Vagina (tissue), 2 donors: ENCODE results near the gene IL1R2. TPM values are rescaled to one million over a fixed set of nuclear protein-coding genes. Genes with fewer than 3 reads are reported as not detected.

Experiments
- DNase-seq, 2 donors: peaks; one replicate each; pipeline ENCODE4 v3.0.0-alpha.2; 2017; ENCODE audit errors: extremely low spot score in 2 of 2
- H3K27ac ChIP-seq: fragments of 200-600 bp; sonication (generic); one replicate; pipeline ENCODE4 v1.5.1; 2019
- H3K27me3 ChIP-seq: fragments of 200-600 bp; sonication (generic); one replicate; pipeline ENCODE4 v1.5.1; 2019
- H3K36me3 ChIP-seq, 2 donors: fragments of 200-600 bp; sonication (generic); one replicate each; pipeline ENCODE4 v1.5.1; 2017 to 2019
- H3K4me1 ChIP-seq: fragments of 200-600 bp; sonication (generic); one replicate; pipeline ENCODE4 v1.5.1; 2019
- H3K4me3 ChIP-seq, 2 donors: fragments of 200-600 bp; sonication (generic); 1 replicate in 1 of 2; 2 replicates in 1 of 2; pipeline ENCODE4 v1.5.1; 2016 to 2019
- H3K9me3 ChIP-seq: fragments of 200-600 bp; sonication (generic); one replicate; pipeline ENCODE4 v1.5.1; 2019
- CTCF ChIP-seq, 3 experiments: fragments of 450-650 bp in 2 of 3; fragments of 200-600 bp in 1 of 3; sonication (generic) in 1 of 3; IDR thresholded peaks; one replicate each; pipeline ENCODE4 v1.5.1; 2017 to 2019; ENCODE audit warnings: antibody characterized with exemption in 3 of 3, mild to moderate bottlenecking in 2 of 3, moderate library complexity in 2 of 3
- POLR2A ChIP-seq, 2 donors: fragments of 450-650 bp; IDR thresholded peaks; one replicate each; pipeline ENCODE4 v1.6.1; 2017; ENCODE audit warnings: antibody characterized with exemption in 2 of 2, mild to moderate bottlenecking in 2 of 2, moderate library complexity in 2 of 2
- POLR2AphosphoS5 ChIP-seq, 2 donors: sonication (generic); formaldehyde crosslinking; IDR thresholded peaks; one replicate each; pipeline ENCODE4 v1.9.0; 2017; ENCODE audit warnings: antibody characterized with exemption in 2 of 2, mild to moderate bottlenecking in 2 of 2, low read depth in 1 of 2; ENCODE audit not compliant: insufficient read depth in 1 of 2
- intact Hi-C: fragments of 100-400 bp; cut with DNase I; formaldehyde crosslinking; loops from one replicate; pipeline ENCODE4 v1.15.1; 2023
- total RNA-seq: library from RNA; depleted of rRNA; stranded (reverse); fragments of >200 nt; gene quantifications from one replicate; pipeline ENCODE4 v1.2.3, GENCODE V29; 2016

IL1R2 gene
- total RNA-seq, 1 donor from 2014 or later = 63.3 TPM

GRCh38 chr2:102073168-102073724 lies 81.5 kb downstream of the IL1R2 start:
- intact Hi-C loops = no loop called here
- TF ChIP-seq CTCF (IDR thresholded peaks at IDR 0.05) = no peak
- TF ChIP-seq POLR2A (IDR thresholded peaks at IDR 0.05) = no peak
- TF ChIP-seq POLR2AphosphoS5 (IDR thresholded peaks at IDR 0.05; ENCODE audit: insufficient read depth in 1 of 2, low read depth in 1 of 2) = no peak

GRCh38 chr2:102074152-102074783 lies 82.5 kb downstream of the IL1R2 start:
- no peaks in the 10 kb centered on the region for H3K27me3 ChIP-seq
- intact Hi-C loops = no loop called here
- TF ChIP-seq CTCF (IDR thresholded peaks at IDR 0.05) (no peak), POLR2AphosphoS5 (IDR thresholded peaks at IDR 0.05; ENCODE audit: insufficient read depth in 1 of 2, low read depth in 1 of 2) (no peak), POLR2A (IDR thresholded peaks at IDR 0.05) (no peak)
- H3K27ac ChIP-seq = no peak overlapping the region
- H3K4me3 ChIP-seq = no peak overlapping the region
- peaks cover 14% of the 10 kb centered on the region for H3K4me1 ChIP-seq
- DNase-seq = no peak
- no peaks in the 10 kb centered on the region for H3K9me3 ChIP-seq
- H3K36me3 ChIP-seq = no peaks in the 10 kb centered on the region

More at GRCh38 chr2:102073168-102073724, 81.5 kb downstream of the IL1R2 start:
- Histone ChIP-seq H3K4me1 (peaks cover 14% of the 10 kb centered on the region), H3K27ac (no peak overlapping the region), H3K9me3 (no peaks in the 10 kb centered on the region), H3K27me3 (no peaks in the 10 kb centered on the region), H3K4me3 (no peak overlapping the region), H3K36me3 (no peaks in the 10 kb centered on the region)
- no peak for DNase-seq

- no peaks in the 10 kb centered on the region for H3K36me3 ChIP-seq
- no peaks in the 10 kb centered on the region for H3K27me3 ChIP-seq
- no peaks in the 10 kb centered on the region for H3K9me3 ChIP-seq
- TF ChIP-seq CTCF (IDR thresholded peaks at IDR 0.05) = no peak
- no peak for TF ChIP-seq POLR2AphosphoS5 (IDR thresholded peaks at IDR 0.05; ENCODE audit: insufficient read depth in 1 of 2, low read depth in 1 of 2)
- TF ChIP-seq POLR2A (IDR thresholded peaks at IDR 0.05) = no peak
- peaks cover 3% of the 10 kb centered on the region for H3K4me1 ChIP-seq
- no peak overlapping the region for H3K27ac ChIP-seq
- no peak overlapping the region for H3K4me3 ChIP-seq
- DNase-seq = no peak
- intact Hi-C loops = no loop called here
These were observed 83.7 kb downstream of the IL1R2 start for GRCh38 chr2:102075479-102075878.

GRCh38 chr2:102076512-102076911 lies 84.8 kb downstream of the IL1R2 start:
- DNase-seq = no peak
- intact Hi-C loops = no loop called here
- Histone ChIP-seq H3K9me3 (no peaks in the 10 kb centered on the region), H3K36me3 (no peaks in the 10 kb centered on the region), H3K27me3 (no peaks in the 10 kb centered on the region), H3K27ac (no peak overlapping the region), H3K4me3 (no peak overlapping the region), H3K4me1 (no peaks in the 10 kb centered on the region)
- TF ChIP-seq POLR2AphosphoS5 (IDR thresholded peaks at IDR 0.05; ENCODE audit: insufficient read depth in 1 of 2, low read depth in 1 of 2) (no peak), POLR2A (IDR thresholded peaks at IDR 0.05) (no peak), CTCF (IDR thresholded peaks at IDR 0.05) (no peak)

Other genes starting within 250 kb of the IL1R2 start
- gene IL1R1, start 150.8 kb downstream of the IL1R2 start, total RNA-seq = 79.6 TPM
- 5.2 TPM for gene IL1RL2, start 195.1 kb downstream of the IL1R2 start, total RNA-seq